ENCODE results near the gene TFB2M. TPM values are rescaled to one million over a fixed set of nuclear protein-coding genes. Genes with fewer than 3 reads are reported as not detected.
"Not testable (repeated sequence)": the region's sequence is repeated elsewhere in the genome, so short reads cannot be mapped to it uniquely, and the experiment has no call there.

Gene TFB2M
- total RNA-seq, 1 donor from 2014 or later, result 17.3 TPM

- no peak for FAIRE-seq
- no peak for DNase-seq (ENCODE audit: low read depth)
- H3K27ac Mint-ChIP-seq (ENCODE audit: unreplicated experiment), result no peak overlapping the region
- H3K9ac ChIP-seq (ENCODE audit: low read length), result no peak overlapping the region
- no peak for TF ChIP-seq CTCF (IDR thresholded peaks at IDR 0.05; ENCODE audit: insufficient read depth, low read depth, low read length)
- no peak for TF ChIP-seq EZH2 (IDR thresholded peaks at IDR 0.05; ENCODE audit: insufficient read depth, low read length)
- no peak overlapping the region for H3K27ac ChIP-seq (ENCODE audit: low read depth, low read length)
- H3K4me1 ChIP-seq (ENCODE audit: insufficient read depth, low read length), result peaks cover 23% of the 10 kb centered on the region
- H3K4me1 Mint-ChIP-seq (ENCODE audit: low read depth, unreplicated experiment), result peaks cover 5% of the 10 kb centered on the region
- H3K4me3 ChIP-seq (ENCODE audit: insufficient read depth, low read depth, low read length), result no peak overlapping the region
- no peak overlapping the region for H2AFZ ChIP-seq (ENCODE audit: low read depth, low read length)
- no peak overlapping the region for H3K4me3 Mint-ChIP-seq (ENCODE audit: unreplicated experiment)
- no peaks in the 10 kb centered on the region for H3K27me3 ChIP-seq (ENCODE audit: insufficient read depth, low read length)
- H3K9me3 Mint-ChIP-seq (ENCODE audit: unreplicated experiment), result no peaks in the 10 kb centered on the region
- no peaks in the 10 kb centered on the region for H3K27me3 Mint-ChIP-seq (ENCODE audit: low read depth, unreplicated experiment)
- H3K36me3 Mint-ChIP-seq (ENCODE audit: low read depth, unreplicated experiment), result peaks cover 7% of the 10 kb centered on the region
- H4K20me1 ChIP-seq (ENCODE audit: insufficient read depth, low read length), result no peaks in the 10 kb centered on the region
- peaks cover 33% of the 10 kb centered on the region for H3K79me2 ChIP-seq (ENCODE audit: insufficient read depth, low read length)
- H3K36me3 ChIP-seq (ENCODE audit: insufficient read depth, low read length), result no peaks in the 10 kb centered on the region
- no peak overlapping the region for H3K4me2 ChIP-seq (ENCODE audit: low read length)
- no peaks in the 10 kb centered on the region for H3K9me3 ChIP-seq (ENCODE audit: insufficient read depth, low read depth, low read length)
Measured at GRCh38 chr1:246591047-246591446, 25.0 kb upstream of the TFB2M start.

GRCh38 chr1:246589919-246590318, 23.9 kb upstream of the TFB2M start:
- not testable (repeated sequence) for H3K36me3 Mint-ChIP-seq (ENCODE audit: low read depth, unreplicated experiment); H2AFZ ChIP-seq (ENCODE audit: low read depth, low read length); H3K27me3 ChIP-seq (ENCODE audit: insufficient read depth, low read length); DNase-seq (ENCODE audit: low read depth); H3K27ac Mint-ChIP-seq (ENCODE audit: unreplicated experiment); H3K4me3 Mint-ChIP-seq (ENCODE audit: unreplicated experiment); H3K9me3 Mint-ChIP-seq (ENCODE audit: unreplicated experiment); H4K20me1 ChIP-seq (ENCODE audit: insufficient read depth, low read length); H3K4me2 ChIP-seq (ENCODE audit: low read length); FAIRE-seq; H3K4me1 Mint-ChIP-seq (ENCODE audit: low read depth, unreplicated experiment); H3K9me3 ChIP-seq (ENCODE audit: insufficient read depth, low read depth, low read length); H3K36me3 ChIP-seq (ENCODE audit: insufficient read depth, low read length); H3K27ac ChIP-seq (ENCODE audit: low read depth, low read length); H3K9ac ChIP-seq (ENCODE audit: low read length); H3K4me3 ChIP-seq (ENCODE audit: insufficient read depth, low read depth, low read length); H3K27me3 Mint-ChIP-seq (ENCODE audit: low read depth, unreplicated experiment)
- peaks cover 23% of the 10 kb centered on the region for H3K4me1 ChIP-seq (ENCODE audit: insufficient read depth, low read length)
- H3K79me2 ChIP-seq (ENCODE audit: insufficient read depth, low read length), result peaks cover 40% of the 10 kb centered on the region

- no peaks in the 10 kb centered on the region for H3K27me3 Mint-ChIP-seq (ENCODE audit: low read depth, unreplicated experiment)
- Histone ChIP-seq H3K4me3 (ENCODE audit: insufficient read depth, low read depth, low read length) (no peak overlapping the region), H3K27me3 (ENCODE audit: insufficient read depth, low read length) (no peaks in the 10 kb centered on the region), H3K9ac (ENCODE audit: low read length) (no peak overlapping the region), H3K9me3 (ENCODE audit: insufficient read depth, low read depth, low read length) (no peaks in the 10 kb centered on the region), H3K27ac (ENCODE audit: low read depth, low read length) (peak overlapping the region; percentile 60), H3K4me1 (ENCODE audit: insufficient read depth, low read length) (peaks cover 20% of the 10 kb centered on the region), H3K4me2 (ENCODE audit: low read length) (no peak overlapping the region), H2AFZ (ENCODE audit: low read depth, low read length) (no peak overlapping the region), H3K79me2 (ENCODE audit: insufficient read depth, low read length) (peaks cover 44% of the 10 kb centered on the region), H3K36me3 (ENCODE audit: insufficient read depth, low read length) (peaks cover 5% of the 10 kb centered on the region), H4K20me1 (ENCODE audit: insufficient read depth, low read length) (no peaks in the 10 kb centered on the region)
- no peaks in the 10 kb centered on the region for H3K9me3 Mint-ChIP-seq (ENCODE audit: unreplicated experiment)
- no peak for TF ChIP-seq CTCF (IDR thresholded peaks at IDR 0.05; ENCODE audit: insufficient read depth, low read depth, low read length)
- no peak for TF ChIP-seq EZH2 (IDR thresholded peaks at IDR 0.05; ENCODE audit: insufficient read depth, low read length)
- FAIRE-seq (no peak), DNase-seq (ENCODE audit: low read depth) (peak; percentile 61)
- peaks cover 5% of the 10 kb centered on the region for H3K4me1 Mint-ChIP-seq (ENCODE audit: low read depth, unreplicated experiment)
- H3K4me3 Mint-ChIP-seq (ENCODE audit: unreplicated experiment), result no peak overlapping the region
- peaks cover 11% of the 10 kb centered on the region for H3K36me3 Mint-ChIP-seq (ENCODE audit: low read depth, unreplicated experiment)
- no peak overlapping the region for H3K27ac Mint-ChIP-seq (ENCODE audit: unreplicated experiment)
Measured at GRCh38 chr1:246588159-246588721, 22.2 kb upstream of the TFB2M start.
